ENCODE results near the gene GPR37L1. TPM values are rescaled to one million over a fixed set of nuclear protein-coding genes. Genes with fewer than 3 reads are reported as not detected.
"Not testable (repeated sequence)": the region's sequence is repeated elsewhere in the genome, so short reads cannot be mapped to it uniquely, and the experiment has no call there.

Gene GPR37L1
- total RNA-seq, 1 experiment from 2014 or later, result 0.12 TPM

DNA sequence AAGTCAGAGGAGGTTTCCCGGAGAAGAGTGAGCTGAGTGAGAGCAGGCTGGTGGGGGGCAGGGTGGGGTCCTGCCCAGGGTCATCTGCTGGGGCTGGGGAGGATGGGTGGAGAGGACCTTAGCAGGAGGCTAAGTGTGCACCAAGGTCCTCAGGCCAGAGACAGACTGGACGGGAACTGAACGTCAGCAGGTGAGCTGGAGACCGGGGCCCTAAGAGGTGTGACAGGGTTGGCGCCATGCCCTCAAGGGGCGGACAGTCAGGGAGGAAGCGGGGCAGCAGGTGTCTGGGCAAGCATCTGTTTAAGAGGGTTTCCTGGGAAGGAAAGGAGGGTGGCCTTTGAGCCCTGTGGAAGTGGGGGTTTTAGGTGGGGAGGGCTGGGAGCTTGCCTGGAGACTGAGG lies 51.3 kb downstream of the GPR37L1 start:
- H3K9me3 Mint-ChIP-seq (ENCODE audit: low read depth, unreplicated experiment), result no peaks in the 10 kb centered on the region
- CTCF ChIA-PET, result no interaction called here
- TF ChIP-seq, protein P1, sequence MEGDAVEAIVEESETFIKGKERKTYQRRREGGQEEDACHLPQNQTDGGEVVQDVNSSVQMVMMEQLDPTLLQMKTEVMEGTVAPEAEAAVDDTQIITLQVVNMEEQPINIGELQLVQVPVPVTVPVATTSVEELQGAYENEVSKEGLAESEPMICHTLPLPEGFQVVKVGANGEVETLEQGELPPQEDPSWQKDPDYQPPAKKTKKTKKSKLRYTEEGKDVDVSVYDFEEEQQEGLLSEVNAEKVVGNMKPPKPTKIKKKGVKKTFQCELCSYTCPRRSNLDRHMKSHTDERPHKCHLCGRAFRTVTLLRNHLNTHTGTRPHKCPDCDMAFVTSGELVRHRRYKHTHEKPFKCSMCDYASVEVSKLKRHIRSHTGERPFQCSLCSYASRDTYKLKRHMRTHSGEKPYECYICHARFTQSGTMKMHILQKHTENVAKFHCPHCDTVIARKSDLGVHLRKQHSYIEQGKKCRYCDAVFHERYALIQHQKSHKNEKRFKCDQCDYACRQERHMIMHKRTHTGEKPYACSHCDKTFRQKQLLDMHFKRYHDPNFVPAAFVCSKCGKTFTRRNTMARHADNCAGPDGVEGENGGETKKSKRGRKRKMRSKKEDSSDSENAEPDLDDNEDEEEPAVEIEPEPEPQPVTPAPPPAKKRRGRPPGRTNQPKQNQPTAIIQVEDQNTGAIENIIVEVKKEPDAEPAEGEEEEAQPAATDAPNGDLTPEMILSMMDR (IDR thresholded peaks at IDR 0.05; ENCODE audit: unreplicated experiment), result no peak
- peaks cover 39% of the 10 kb centered on the region for H3K27me3 Mint-ChIP-seq (ENCODE audit: unreplicated experiment)
- intact Hi-C loops (cut with micrococcal nuclease; ENCODE audit: unreplicated experiment), result no loop called here
- BruUV-seq (replicated peaks), result no TSS peak
- no peaks in the 10 kb centered on the region for H3K36me3 Mint-ChIP-seq (ENCODE audit: insufficient read depth, unreplicated experiment)
- H3K27ac Mint-ChIP-seq (ENCODE audit: unreplicated experiment), result no peak overlapping the region
- no peak overlapping the region for H3K4me3 Mint-ChIP-seq (ENCODE audit: low read depth, unreplicated experiment)
- no peak for DNase-seq
- H3K4me1 Mint-ChIP-seq (ENCODE audit: low read depth, unreplicated experiment), result no peaks in the 10 kb centered on the region

DNA sequence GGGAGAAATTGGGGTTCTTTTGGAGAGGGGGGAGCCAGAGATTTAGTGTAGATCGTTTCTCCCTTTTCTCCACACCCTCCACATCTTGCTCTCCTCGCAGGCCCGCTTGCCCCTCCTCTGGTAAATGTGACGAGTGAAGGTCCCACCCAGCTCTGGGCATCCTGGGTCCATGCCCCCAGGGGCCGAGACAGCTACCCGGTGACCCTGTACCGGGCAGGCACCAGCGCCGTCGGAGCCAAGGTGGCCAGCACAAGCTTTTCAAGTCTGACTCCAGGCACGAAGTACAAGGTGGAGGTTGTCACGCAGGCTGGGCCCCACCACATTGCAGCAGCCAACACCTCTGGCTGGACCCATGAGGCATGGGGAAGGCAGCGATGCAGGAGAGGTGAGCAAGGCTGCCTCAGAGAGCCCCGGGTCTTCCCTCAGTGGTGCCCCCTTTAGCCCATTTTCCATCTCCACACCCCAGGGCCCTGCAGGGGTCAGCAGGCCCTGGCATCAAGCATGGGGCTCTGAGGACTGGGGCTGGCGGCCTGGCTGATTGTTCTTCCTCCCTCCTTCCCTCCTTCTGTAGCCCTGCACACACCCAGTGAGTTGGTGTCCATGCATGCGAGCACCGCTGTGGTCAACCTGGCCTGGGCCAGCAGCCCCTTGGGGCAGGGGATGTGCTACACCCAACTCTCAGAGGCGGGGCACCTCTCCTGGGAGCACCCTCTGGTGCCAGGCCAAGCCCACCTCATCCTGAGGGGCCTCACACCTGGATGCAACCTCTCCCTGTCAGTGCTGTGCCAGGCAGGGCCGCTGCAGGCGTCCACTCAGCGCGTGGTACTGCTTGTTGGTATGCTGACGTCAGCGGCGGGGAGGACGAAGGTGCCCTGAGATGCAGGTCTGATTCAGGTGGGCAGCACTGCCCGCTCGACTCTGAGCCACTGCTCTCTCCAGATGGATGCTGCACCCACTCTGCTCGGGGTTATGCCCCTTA lies 54.5 kb downstream of the GPR37L1 start:
- Mint-ChIP-seq H3K36me3 (ENCODE audit: insufficient read depth, unreplicated experiment) (no peaks in the 10 kb centered on the region), H3K27me3 (ENCODE audit: unreplicated experiment) (peaks cover 50% of the 10 kb centered on the region), H3K4me1 (ENCODE audit: low read depth, unreplicated experiment) (no peaks in the 10 kb centered on the region), H3K27ac (ENCODE audit: unreplicated experiment) (no peak overlapping the region), H3K4me3 (ENCODE audit: low read depth, unreplicated experiment) (no peak overlapping the region), H3K9me3 (ENCODE audit: low read depth, unreplicated experiment) (no peaks in the 10 kb centered on the region)
- no peak for DNase-seq
- intact Hi-C loops (cut with micrococcal nuclease; ENCODE audit: unreplicated experiment), result no loop called here
- no TSS peak for BruUV-seq (replicated peaks)
- TF ChIP-seq, protein P1 (IDR thresholded peaks at IDR 0.05; ENCODE audit: unreplicated experiment), result no peak
- CTCF ChIA-PET, result interaction anchor here (0.7 kb wide), 1 partner anchor 323 kb away, joined by 3 read pairs; no protein-coding TSS in a partner anchor

DNA sequence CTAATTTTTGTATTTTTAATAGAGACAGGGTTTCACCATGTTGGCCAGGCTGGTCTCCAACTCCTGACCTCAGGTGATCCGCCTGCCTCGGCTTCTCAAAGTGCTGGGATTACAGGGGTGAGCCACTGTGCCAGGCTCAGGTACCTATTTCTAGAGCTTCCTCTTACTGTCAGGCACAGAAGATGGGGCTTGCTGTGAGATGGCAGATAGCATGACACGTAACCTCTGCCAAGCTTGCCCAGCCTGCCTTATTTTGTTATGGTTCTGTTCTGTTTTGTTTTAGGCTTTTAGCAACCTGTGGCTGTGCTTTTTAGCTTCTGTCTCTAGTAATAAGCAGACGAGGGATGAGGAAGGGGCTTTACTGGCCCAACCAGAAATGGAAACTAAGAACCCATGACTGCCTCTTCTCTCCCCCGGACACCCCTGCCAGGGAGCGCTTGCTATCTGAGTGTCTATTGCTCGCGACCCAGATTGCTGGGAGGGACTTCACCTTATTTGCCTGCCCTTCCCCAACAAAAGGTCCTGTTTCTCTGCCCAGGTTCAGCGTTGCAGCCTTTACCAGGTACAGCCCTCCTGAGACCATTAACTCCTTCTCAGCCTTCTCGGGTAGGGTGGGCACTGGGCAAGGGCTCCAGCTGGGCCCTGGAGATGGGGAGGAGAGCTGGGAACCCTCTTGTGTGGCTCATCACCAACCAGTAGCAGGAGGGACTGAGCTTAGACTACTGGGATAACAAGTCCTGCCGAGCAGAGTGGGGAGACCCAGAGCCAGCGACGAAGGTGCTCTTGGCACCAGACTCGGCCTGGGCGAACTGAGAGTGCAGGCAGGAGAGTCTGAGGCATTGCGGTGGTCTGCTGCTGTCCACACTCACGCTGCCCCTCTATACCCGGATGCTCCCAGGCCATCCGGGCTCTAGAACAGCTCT lies 57.4 kb downstream of the GPR37L1 start:
- Mint-ChIP-seq H3K27me3 (ENCODE audit: unreplicated experiment) (peaks cover 72% of the 10 kb centered on the region), H3K4me3 (ENCODE audit: low read depth, unreplicated experiment) (no peak overlapping the region), H3K4me1 (ENCODE audit: low read depth, unreplicated experiment) (peaks cover 7% of the 10 kb centered on the region), H3K9me3 (ENCODE audit: low read depth, unreplicated experiment) (no peaks in the 10 kb centered on the region), H3K36me3 (ENCODE audit: insufficient read depth, unreplicated experiment) (no peaks in the 10 kb centered on the region), H3K27ac (ENCODE audit: unreplicated experiment) (no peak overlapping the region)
- TF ChIP-seq, protein P1 (IDR thresholded peaks at IDR 0.05; ENCODE audit: unreplicated experiment), result no peak
- BruUV-seq (replicated peaks), result no TSS peak
- intact Hi-C loops (cut with micrococcal nuclease; ENCODE audit: unreplicated experiment), result loop anchor here (10.0 kb wide), 1 partner anchor 535 kb away; the partner anchor contains the start of gene SYT2
- CTCF ChIA-PET, result interaction anchor here (0.7 to 1.6 kb wide), 4 partner anchors 10 to 26 kb away, joined by 3 read pairs; partner anchors contain the start of gene LGR6
- no peak for DNase-seq

DNA sequence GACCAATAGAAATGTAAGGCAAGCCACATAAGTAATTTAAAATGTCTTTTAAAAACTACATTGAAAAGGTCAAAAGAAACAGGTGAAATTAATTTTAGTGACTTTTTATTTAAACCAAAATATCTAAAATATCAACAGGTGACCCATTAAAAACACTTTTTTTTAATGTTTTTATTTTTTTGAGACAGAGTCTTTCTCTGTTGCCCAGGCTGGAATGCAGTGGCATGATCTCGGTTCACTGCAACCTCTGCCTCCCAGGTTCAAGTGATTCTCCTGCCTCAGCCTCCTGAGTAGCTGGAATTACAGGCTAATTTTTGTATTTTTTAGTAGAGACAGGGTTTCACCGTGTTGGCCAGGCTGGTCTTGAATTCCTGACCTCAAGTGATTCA lies 58.0 kb downstream of the GPR37L1 start:
- H3K27ac Mint-ChIP-seq (ENCODE audit: unreplicated experiment); DNase-seq; H3K36me3 Mint-ChIP-seq (ENCODE audit: insufficient read depth, unreplicated experiment); H3K4me3 Mint-ChIP-seq (ENCODE audit: low read depth, unreplicated experiment); H3K4me1 Mint-ChIP-seq (ENCODE audit: low read depth, unreplicated experiment); H3K9me3 Mint-ChIP-seq (ENCODE audit: low read depth, unreplicated experiment); BruUV-seq (replicated peaks): not testable (repeated sequence)
- intact Hi-C loops (cut with micrococcal nuclease; ENCODE audit: unreplicated experiment), result loop anchor here (10.0 kb wide), 1 partner anchor 534 kb away; the partner anchor contains the start of gene SYT2
- peaks cover 78% of the 10 kb centered on the region for H3K27me3 Mint-ChIP-seq (ENCODE audit: unreplicated experiment)
- CTCF ChIA-PET, result interaction anchor here (0.7 kb wide), 1 partner anchor 25 kb away, joined by 3 read pairs; no protein-coding TSS in a partner anchor
